RWPE1 (cell line): ENCODE data around the gene IGFBP5.

Source experiments
- CTCF ChIA-PET: fragments of 350-600 bp; sonication (Branson Sonifier 250); formaldehyde crosslinking; extraction: SDS; loops from one replicate; lab custom pipeline; 2021; lab: Yijun Ruan, JAX
- POLR2A ChIA-PET: fragments of 400-600 bp; formaldehyde crosslinking; extraction: SDS; loops from one replicate; lab custom pipeline; 2020; ENCODE audit warnings: antibody characterized with exemption; ENCODE audit not compliant: low non-redundant PET; lab: Yijun Ruan, JAX
- DNase-seq: peaks from one replicate; pipeline ENCODE4 v3.0.0; 2012; ENCODE audit warnings: low spot score
- H3K27ac ChIP-seq: fragments of 450-650 bp; 2 replicates; pipeline ENCODE4 v1.5.1; 2017
- CTCF ChIP-seq: fragments of 450-650 bp; conservative IDR thresholded peaks from 2 replicates; pipeline ENCODE4 v1.5.1; 2017; ENCODE audit warnings: low read depth, mild to moderate bottlenecking

Gene IGFBP5

GRCh38 chr2:216674376-216674775 lies 21.0 kb downstream of the IGFBP5 start:
- DNase-seq: no peak
- CTCF ChIA-PET: no interaction called here
- TF ChIP-seq CTCF: no peak
- H3K27ac ChIP-seq: no peak overlapping the region
- POLR2A ChIA-PET: no interaction called here

- CTCF ChIA-PET: no interaction called here
- TF ChIP-seq CTCF: no peak
- DNase-seq: no peak
- POLR2A ChIA-PET: no interaction called here
- no peak overlapping the region for H3K27ac ChIP-seq
These were observed 21.7 kb downstream of the IGFBP5 start for GRCh38 chr2:216673609-216674008.

- TF ChIP-seq CTCF: no peak
- no peak for DNase-seq
- CTCF ChIA-PET: interaction anchor here (0.6 kb wide), 1 partner anchor 176 kb away, joined by 6 read pairs; no protein-coding TSS in a partner anchor
- H3K27ac ChIP-seq: no peak overlapping the region
- POLR2A ChIA-PET: no interaction called here
These were observed 22.3 kb downstream of the IGFBP5 start for GRCh38 chr2:216673021-216673420.

GRCh38 chr2:216672466-216672865 lies 22.9 kb downstream of the IGFBP5 start:
- ChIA-PET CTCF (interaction anchor here (0.6 kb wide), 1 partner anchor 176 kb away, joined by 6 read pairs; no protein-coding TSS in a partner anchor), POLR2A (no interaction called here)
- no peak for TF ChIP-seq CTCF
- no peak for DNase-seq
- no peak overlapping the region for H3K27ac ChIP-seq

- POLR2A ChIA-PET: no interaction called here
- no peak for DNase-seq
- CTCF ChIA-PET: interaction anchor here (0.6 to 0.9 kb wide), 3 partner anchors 23 to 287 kb away, joined by 3 read pairs; partner anchors contain the start of gene IGFBP5
- no peak overlapping the region for H3K27ac ChIP-seq
- no peak for TF ChIP-seq CTCF
These were observed 23.5 kb downstream of the IGFBP5 start for GRCh38 chr2:216671791-216672343.

GRCh38 chr2:216671081-216671411 lies 24.3 kb downstream of the IGFBP5 start:
- POLR2A ChIA-PET: no interaction called here
- H3K27ac ChIP-seq: no peak overlapping the region
- CTCF ChIA-PET: interaction anchor here (0.9 kb wide), 1 partner anchor 151 kb away, joined by 3 read pairs; no protein-coding TSS in a partner anchor
- no peak for TF ChIP-seq CTCF
- no peak for DNase-seq
